ENCODE measurements around the gene PDE4D.

The PDE4D gene

GRCh38 chr5:59838067-59838466, 55.5 kb downstream of the PDE4D start:
- no peak for DNase-seq

- DNase-seq = no peak
These were observed 56.5 kb downstream of the PDE4D start for GRCh38 chr5:59837071-59837470.

GRCh38 chr5:59835800-59836199, 57.7 kb downstream of the PDE4D start:
- no peak for DNase-seq

GRCh38 chr5:59833448-59833847, 60.1 kb downstream of the PDE4D start:
- no peak for DNase-seq

- peak; percentile 86 for DNase-seq
These were observed 60.8 kb downstream of the PDE4D start for GRCh38 chr5:59832577-59833301.

GRCh38 chr5:59831326-59832010, 62.1 kb downstream of the PDE4D start:
- no peak for DNase-seq

- DNase-seq = no peak
These were observed 62.9 kb downstream of the PDE4D start for GRCh38 chr5:59830536-59831200.

- DNase-seq = no peak
These were observed 63.6 kb downstream of the PDE4D start for GRCh38 chr5:59829922-59830321.

- no peak for DNase-seq
These were observed 64.1 kb downstream of the PDE4D start for GRCh38 chr5:59829386-59829785.

- DNase-seq = no peak
These were observed 64.9 kb downstream of the PDE4D start for GRCh38 chr5:59828623-59829022.

- no peak for DNase-seq
These were observed 66.5 kb downstream of the PDE4D start for GRCh38 chr5:59826996-59827395.

- no peak for DNase-seq
These were observed 70.1 kb downstream of the PDE4D start for GRCh38 chr5:59823420-59823819.

GRCh38 chr5:59819806-59820205, 73.7 kb downstream of the PDE4D start:
- DNase-seq = no peak

- DNase-seq = peak; percentile 35
These were observed 76.0 kb downstream of the PDE4D start for GRCh38 chr5:59817536-59817935.

- DNase-seq = no peak
These were observed 76.7 kb downstream of the PDE4D start for GRCh38 chr5:59816654-59817300.

- DNase-seq = no peak
These were observed 79.0 kb downstream of the PDE4D start for GRCh38 chr5:59814537-59814872.

GRCh38 chr5:59813761-59814536, 79.6 kb downstream of the PDE4D start:
- DNase-seq = peak; percentile 82

GRCh38 chr5:59810041-59810440, 83.5 kb downstream of the PDE4D start:
- DNase-seq = peak; percentile 80

GRCh38 chr5:59807806-59808205, 85.7 kb downstream of the PDE4D start:
- no peak for DNase-seq

GRCh38 chr5:59800347-59800893, 93.1 kb downstream of the PDE4D start:
- DNase-seq = no peak

- DNase-seq = peak; percentile 68
These were observed 93.7 kb downstream of the PDE4D start for GRCh38 chr5:59799668-59800346.

Data from NCI-H82 (cell line).